Spleen (tissue), 11 donors: Measurements from ENCODE around the gene BACH2. TPM values are rescaled to one million over a fixed set of nuclear protein-coding genes. Genes with fewer than 3 reads are reported as not detected.

Experiments used
- DNase-seq: peaks from one replicate; pipeline ENCODE4 v3.0.0-alpha.2; 2020
- H3K27ac ChIP-seq, 8 donors: fragments of 200-600 bp; sonication (generic) in 7 of 8; 1 replicate in 4 of 8; 2 replicates in 4 of 8; pipeline versions ENCODE4 v1.5.0 to v1.8.0; 2016 to 2021; ENCODE audit warnings: inconsistent platforms in 4 of 8, mild to moderate bottlenecking in 4 of 8, moderate library complexity in 1 of 8
- H3K27me3 ChIP-seq, 7 donors: fragments of 200-600 bp; sonication (generic) in 6 of 7; replicated peaks in 1 of 7; 1 replicate in 4 of 7; 2 replicates in 3 of 7; pipeline versions ENCODE4 v1.5.0 to v1.8.0; 2016 to 2021; ENCODE audit warnings: inconsistent platforms in 3 of 7, mild to moderate bottlenecking in 1 of 7
- H3K36me3 ChIP-seq, 6 donors: fragments of 200-600 bp; sonication (generic) in 5 of 6; 1 replicate in 4 of 6; 2 replicates in 2 of 6; pipeline versions ENCODE4 v1.5.0 to v1.8.0; 2016 to 2021; ENCODE audit warnings: inconsistent platforms in 2 of 6
- H3K4me1 ChIP-seq, 6 donors: fragments of 200-600 bp; sonication (generic) in 5 of 6; 1 replicate in 3 of 6; 2 replicates in 3 of 6; pipeline versions ENCODE4 v1.5.0 to v1.8.0; 2016 to 2021; ENCODE audit warnings: inconsistent platforms in 3 of 6
- H3K4me3 ChIP-seq, 8 donors: fragments of 200-600 bp; sonication (generic) in 7 of 8; 1 replicate in 4 of 8; 2 replicates in 4 of 8; pipeline versions ENCODE4 v1.5.0 to v1.8.0; 2016 to 2021; ENCODE audit warnings: inconsistent platforms in 4 of 8, mild to moderate bottlenecking in 4 of 8, moderate library complexity in 2 of 8
- H3K9me3 ChIP-seq, 8 donors: fragments of 200-600 bp; sonication (generic) in 7 of 8; 1 replicate in 4 of 8; 2 replicates in 4 of 8; pipeline versions ENCODE4 v1.5.0 to v1.8.0; 2016 to 2021; ENCODE audit warnings: inconsistent platforms in 4 of 8
- POLR2A ChIP-seq, 3 donors: fragments of 450-650 bp; IDR thresholded peaks; one replicate each; pipeline ENCODE4 v1.5.1; 2017; ENCODE audit warnings: antibody characterized with exemption in 3 of 3, mild to moderate bottlenecking in 1 of 3
- POLR2AphosphoS5 ChIP-seq, 3 donors: sonication (generic); formaldehyde crosslinking; IDR thresholded peaks; one replicate each; pipeline ENCODE4 v1.5.1; 2017; ENCODE audit warnings: antibody characterized with exemption in 3 of 3
- WGBS, 5 donors: extraction: QIAGEN DNeasy Blood & Tissue Kit in 3 of 5; methylation state at CpG; one replicate each; pipeline versions ENCODE4 v1.1.5 to v1.1.7; 2013 to 2018; 5-methylcytosine and 5-hydroxymethylcytosine counted together
- intact Hi-C: fragments of 100-400 bp; cut with DNase I; formaldehyde crosslinking; loops from one replicate; pipeline ENCODE4 v1.15.0; 2023; ENCODE audit warnings: low total_unique reads
- polyA plus RNA-seq, 3 donors: library from polyadenylated mRNA; stranded (reverse); fragments of 200-250 nt; gene quantifications; one replicate each; pipeline ENCODE4 v1.2.1, GENCODE V29; 2013
- total RNA-seq, 7 donors: library from RNA; depleted of rRNA in 3 of 7; stranded (reverse); fragments of >200 nt in 3 of 7; fragmentation: NEBNext Ultra II Directional in 4 of 7; extraction: Animal tissue kit (Norgen Biotek cat#: 25700) in 4 of 7; gene quantifications; one replicate each; pipeline versions ENCODE4 v1.1.0 to v1.2.1, GENCODE V29; 2016 to 2021
- TF ChIP-seq, protein P1 (sequence below), 11 experiments: fragments of 200-600 bp in 7 of 11; fragments of 450-650 bp in 4 of 11; sonication (generic) in 4 of 11; IDR thresholded peaks in 8 of 11; conservative IDR thresholded peaks in 3 of 11; 1 replicate in 7 of 11; 2 replicates in 4 of 11; pipeline versions ENCODE4 v1.4.0 to v1.8.0; 2016 to 2021; ENCODE audit warnings: antibody characterized with exemption in 11 of 11, inconsistent platforms in 4 of 11, mild to moderate bottlenecking in 1 of 11
- donor health status: healthy with polysubstance abuse.
- donor health status: DM: no; HTN: no; CAD: no; lungs with moderate emphysema.
- donor health status: DM: no; HTN: no; CAD: no.
- donor health status: Bipolar disorder and iron deficiency.
- donor health status: healthy.
- donor health status: DM: no; HTN: no; CAD: no.
- donor health status: DM: yes; HTN: yes; CAD: no.

BACH2 gene
- total and polyA plus RNA-seq, 10 donors, result 3.0 to 53.8 (median 32.3) TPM

- H3K4me3 ChIP-seq, result no peak overlapping the region
- H3K4me1 ChIP-seq, result peaks cover 0 to 36% (median 0%) of the 10 kb centered on the region in 6 donors
- peaks cover 0 to 13% (median 2%) of the 10 kb centered on the region in 6 donors for H3K36me3 ChIP-seq
- H3K27me3 ChIP-seq, result no peaks in the 10 kb centered on the region
- intact Hi-C loops, result no loop called here
- WGBS, 5 donors, result 55 to 77% (median 64%) methylated on average over 4 of the region's 4 CpGs
- TF ChIP-seq POLR2A (IDR thresholded peaks at IDR 0.05) (no peak), POLR2AphosphoS5 (IDR thresholded peaks at IDR 0.05) (no peak)
- TF ChIP-seq, protein P1, sequence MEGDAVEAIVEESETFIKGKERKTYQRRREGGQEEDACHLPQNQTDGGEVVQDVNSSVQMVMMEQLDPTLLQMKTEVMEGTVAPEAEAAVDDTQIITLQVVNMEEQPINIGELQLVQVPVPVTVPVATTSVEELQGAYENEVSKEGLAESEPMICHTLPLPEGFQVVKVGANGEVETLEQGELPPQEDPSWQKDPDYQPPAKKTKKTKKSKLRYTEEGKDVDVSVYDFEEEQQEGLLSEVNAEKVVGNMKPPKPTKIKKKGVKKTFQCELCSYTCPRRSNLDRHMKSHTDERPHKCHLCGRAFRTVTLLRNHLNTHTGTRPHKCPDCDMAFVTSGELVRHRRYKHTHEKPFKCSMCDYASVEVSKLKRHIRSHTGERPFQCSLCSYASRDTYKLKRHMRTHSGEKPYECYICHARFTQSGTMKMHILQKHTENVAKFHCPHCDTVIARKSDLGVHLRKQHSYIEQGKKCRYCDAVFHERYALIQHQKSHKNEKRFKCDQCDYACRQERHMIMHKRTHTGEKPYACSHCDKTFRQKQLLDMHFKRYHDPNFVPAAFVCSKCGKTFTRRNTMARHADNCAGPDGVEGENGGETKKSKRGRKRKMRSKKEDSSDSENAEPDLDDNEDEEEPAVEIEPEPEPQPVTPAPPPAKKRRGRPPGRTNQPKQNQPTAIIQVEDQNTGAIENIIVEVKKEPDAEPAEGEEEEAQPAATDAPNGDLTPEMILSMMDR (IDR thresholded peaks at IDR 0.05 in 8 of 11, conservative IDR thresholded peaks at IDR 0.05 in 3 of 11), result no peak
- DNase-seq, result no peak
- no peaks in the 10 kb centered on the region for H3K9me3 ChIP-seq
- peak overlapping the region in 2 of 8 donors; percentile 5 to 31 for H3K27ac ChIP-seq
These were observed 45.2 kb downstream of the BACH2 start for GRCh38 chr6:90251295-90251992.

GRCh38 chr6:90250405-90250804 lies 46.2 kb downstream of the BACH2 start:
- no peak for DNase-seq
- peaks cover 0 to 13% (median 2%) of the 10 kb centered on the region in 6 donors for H3K36me3 ChIP-seq
- TF ChIP-seq POLR2AphosphoS5 (IDR thresholded peaks at IDR 0.05), result no peak
- H3K27me3 ChIP-seq, result no peaks in the 10 kb centered on the region
- no peaks in the 10 kb centered on the region for H3K9me3 ChIP-seq
- peak overlapping the region in 1 of 8 donors; percentile 31 for H3K27ac ChIP-seq
- intact Hi-C loops, result no loop called here
- no peak overlapping the region for H3K4me3 ChIP-seq
- peaks cover 0 to 34% (median 0%) of the 10 kb centered on the region in 6 donors for H3K4me1 ChIP-seq
- 91 to 98% (median 93%) methylated on average over 2 of the region's 2 CpGs for WGBS, 5 donors

DNA sequence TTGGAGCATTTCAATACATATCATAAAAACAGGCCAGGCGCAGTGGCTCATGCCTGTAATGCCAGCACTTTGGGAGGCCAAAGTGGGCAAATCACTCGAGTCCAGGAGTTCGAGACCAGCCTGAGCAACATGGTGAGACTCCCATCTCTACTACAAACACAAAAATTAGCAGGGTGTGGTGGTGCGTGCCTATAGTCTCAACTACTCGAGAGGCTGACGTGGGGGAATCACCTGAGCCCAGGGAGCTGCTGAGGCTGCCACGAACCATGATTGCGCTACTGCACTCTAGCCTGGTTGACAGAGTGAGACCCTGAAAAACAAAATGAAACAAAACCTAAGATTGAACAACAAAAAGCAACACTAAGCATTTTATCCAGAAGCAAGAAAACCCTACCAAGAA lies 47.2 kb downstream of the BACH2 start:
- WGBS, 5 donors, result 79 to 91% (median 88%) methylated on average over 8 of the region's 8 CpGs
- no peak for DNase-seq

DNA sequence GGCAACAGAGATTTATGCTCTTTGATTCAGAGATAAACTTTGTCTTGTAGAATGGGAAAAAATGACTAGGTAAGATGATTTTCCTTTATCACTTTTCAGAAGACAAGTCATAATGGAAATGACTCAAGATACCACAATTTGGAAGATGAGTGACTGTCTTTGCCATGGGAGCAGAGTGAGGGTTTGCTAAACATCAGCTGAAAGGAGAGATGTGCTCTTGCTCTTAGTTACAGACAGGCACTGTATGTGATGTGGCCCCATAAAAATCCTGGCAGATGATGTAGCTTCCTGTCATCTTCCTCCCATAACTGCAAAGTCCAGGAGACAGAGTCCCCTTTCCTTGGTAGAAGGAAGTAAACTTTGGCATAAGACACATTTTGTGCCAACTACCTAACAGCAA lies 47.6 kb downstream of the BACH2 start:
- TF ChIP-seq POLR2A (IDR thresholded peaks at IDR 0.05) (no peak), POLR2AphosphoS5 (IDR thresholded peaks at IDR 0.05) (no peak)
- TF ChIP-seq, protein P1 (IDR thresholded peaks at IDR 0.05 in 8 of 11, conservative IDR thresholded peaks at IDR 0.05 in 3 of 11), result no peak
- Histone ChIP-seq H3K9me3 (no peaks in the 10 kb centered on the region), H3K4me3 (no peak overlapping the region), H3K36me3 (peaks cover 0 to 13% (median 2%) of the 10 kb centered on the region in 6 donors), H3K27ac (no peak overlapping the region), H3K4me1 (peaks cover 0 to 34% (median 0%) of the 10 kb centered on the region in 6 donors), H3K27me3 (no peaks in the 10 kb centered on the region)
- no peak for DNase-seq
- intact Hi-C loops, result no loop called here

More for the DNA sequence above, 47.2 kb downstream of the BACH2 start:
- intact Hi-C loops, result no loop called here
- no peak overlapping the region for H3K27ac ChIP-seq
- TF ChIP-seq POLR2AphosphoS5 (IDR thresholded peaks at IDR 0.05), result no peak
- TF ChIP-seq, protein P1 (IDR thresholded peaks at IDR 0.05 in 8 of 11, conservative IDR thresholded peaks at IDR 0.05 in 3 of 11), result no peak
- no peak for TF ChIP-seq POLR2A (IDR thresholded peaks at IDR 0.05)
- H3K36me3 ChIP-seq, result peaks cover 0 to 13% (median 2%) of the 10 kb centered on the region in 6 donors
- H3K9me3 ChIP-seq, result no peaks in the 10 kb centered on the region
- H3K4me3 ChIP-seq, result no peak overlapping the region
- H3K27me3 ChIP-seq, result no peaks in the 10 kb centered on the region
- H3K4me1 ChIP-seq, result peaks cover 0 to 34% (median 0%) of the 10 kb centered on the region in 6 donors
